Stimulated activated CD4-positive, alpha-beta T cell treated with anti-CD3 and anti-CD28 coated beads, Interleukin-1b, Interleukin-23, amount 100 ng/mL, for 24 hours (primary cell): ENCODE measurements around the gene MOB1B.
"Not testable (repeated sequence)": the region's sequence is repeated elsewhere in the genome, so short reads cannot be mapped to it uniquely, and the experiment has no call there.

Source experiments
- DNase-seq, 4 experiments: peaks; one replicate each; pipeline ENCODE4 v3.0.0-alpha.2; 2020; ENCODE audit warnings: low read depth in 4 of 4, low spot score in 1 of 4

Gene MOB1B

GRCh38 chr4:70901984-70902576 lies at the start of gene MOB1B:
MOB1B (plus strand) TSS chr4:70902369; CDS start chr4:70902537, 168 bp downstream.
- peak; percentile 63 to 83 (median 70) for DNase-seq

- DNase-seq: no peak
Measured at GRCh38 chr4:70855464-70855863, 46.7 kb upstream of the MOB1B start.

- no peak for DNase-seq
Measured at GRCh38 chr4:70858454-70858853, 43.7 kb upstream of the MOB1B start.

- DNase-seq: no peak
Measured at GRCh38 chr4:70859066-70859465, 43.1 kb upstream of the MOB1B start.

GRCh38 chr4:70863099-70863790 lies 38.9 kb upstream of the MOB1B start:
- no peak for DNase-seq

GRCh38 chr4:70868778-70869177 lies 33.4 kb upstream of the MOB1B start:
- DNase-seq: no peak

- DNase-seq: no peak
Measured at GRCh38 chr4:70873216-70873615, 29.0 kb upstream of the MOB1B start.

- no peak for DNase-seq
Measured at GRCh38 chr4:70874268-70875156, 27.7 kb upstream of the MOB1B start.

GRCh38 chr4:70877556-70877955 lies 24.6 kb upstream of the MOB1B start:
- no peak for DNase-seq

GRCh38 chr4:70880739-70881138 lies 21.4 kb upstream of the MOB1B start:
- DNase-seq: no peak

GRCh38 chr4:70885174-70885573 lies 17.0 kb upstream of the MOB1B start:
- no peak for DNase-seq

GRCh38 chr4:70892086-70892769 lies 9.9 kb upstream of the MOB1B start:
- DNase-seq: no peak

- no peak for DNase-seq
Measured at GRCh38 chr4:70893790-70894189, 8.4 kb upstream of the MOB1B start.

GRCh38 chr4:70895405-70895804 lies 6.8 kb upstream of the MOB1B start:
- no peak for DNase-seq

GRCh38 chr4:70895811-70896491 lies 6.2 kb upstream of the MOB1B start:
- DNase-seq: no peak

- not testable (repeated sequence) for DNase-seq
Measured at GRCh38 chr4:70898581-70898980, 3.6 kb upstream of the MOB1B start.

GRCh38 chr4:70901607-70901983 lies 574 bp upstream of the MOB1B start:
- no peak for DNase-seq

GRCh38 chr4:70902577-70903290 lies 565 bp downstream of the MOB1B start:
- no peak for DNase-seq

GRCh38 chr4:70903291-70903603 lies 1.1 kb downstream of the MOB1B start:
- no peak for DNase-seq

GRCh38 chr4:70908993-70909556 lies 6.9 kb downstream of the MOB1B start:
- DNase-seq: no peak
